RPMI8226 (cell line): ENCODE results near the gene L3MBTL4.

Experiments used
- DNase-seq: peaks from one replicate; pipeline ENCODE4 v3.0.0-alpha.2; 2015

The L3MBTL4 gene

DNA sequence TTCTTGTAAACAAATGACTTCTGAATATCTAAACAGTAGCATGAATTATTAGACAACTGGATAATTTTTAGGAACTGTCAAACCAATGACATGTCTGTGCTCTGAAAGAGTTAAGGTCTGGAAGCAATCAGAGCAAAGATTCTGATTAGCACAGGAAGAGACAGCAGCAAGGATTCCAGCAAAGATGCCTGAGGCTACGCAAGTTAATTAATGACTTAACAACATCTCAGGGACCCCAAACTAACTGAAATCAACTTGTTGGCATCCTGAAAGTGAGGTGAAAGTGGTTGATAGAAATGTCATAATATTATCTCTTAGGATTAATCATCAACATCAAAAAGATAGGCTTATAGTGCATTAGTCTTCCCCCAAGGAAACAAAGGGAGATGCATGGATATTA lies 396.0 kb downstream of the L3MBTL4 start:
- DNase-seq: no peak

DNA sequence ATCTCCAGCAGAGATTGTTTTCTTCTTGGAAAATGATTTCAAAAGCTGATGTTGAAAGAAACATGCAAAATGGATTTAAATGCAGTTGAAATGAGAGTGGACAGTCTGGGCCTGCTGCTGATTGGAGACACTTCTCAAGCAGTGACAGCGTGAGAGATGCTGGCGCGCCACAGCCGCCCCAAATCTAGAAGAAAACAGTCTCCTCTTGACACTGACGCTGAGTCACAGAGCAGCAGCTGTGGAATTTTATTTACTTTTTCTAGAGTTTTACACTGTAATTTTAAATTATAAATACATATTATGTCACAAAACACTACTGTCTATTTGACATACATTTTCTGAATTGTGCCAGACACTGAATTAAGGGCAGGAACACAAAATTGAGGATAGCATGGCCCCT lies 397.5 kb downstream of the L3MBTL4 start:
- DNase-seq: no peak

DNA sequence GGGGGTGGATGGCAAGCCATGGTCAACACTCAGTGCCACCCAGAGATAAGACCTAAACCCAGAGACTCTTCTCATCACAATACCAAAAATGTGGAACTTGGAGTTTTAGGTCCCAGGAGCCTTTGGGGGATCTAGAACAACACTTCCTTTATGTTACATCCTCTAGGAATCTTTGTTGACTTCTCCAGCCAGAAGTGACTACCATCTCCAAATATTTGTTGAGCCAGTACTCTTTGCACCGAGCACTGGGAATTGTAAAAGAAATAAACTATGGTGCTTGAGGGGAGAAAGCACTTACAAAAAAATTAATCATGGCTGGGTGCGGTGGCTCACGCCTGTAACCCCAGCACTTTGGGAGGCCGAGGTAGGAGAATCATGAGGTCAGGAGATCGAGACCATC lies 399.3 kb downstream of the L3MBTL4 start:
- DNase-seq: no peak

- no peak for DNase-seq
These were observed 401.4 kb downstream of the L3MBTL4 start for GRCh38 chr18:6013171-6013810.

GRCh38 chr18:6010921-6011320 lies 403.8 kb downstream of the L3MBTL4 start:
- DNase-seq: no peak

- DNase-seq: no peak
These were observed 404.4 kb downstream of the L3MBTL4 start for GRCh38 chr18:6010284-6010683.

- DNase-seq: no peak
These were observed 405.0 kb downstream of the L3MBTL4 start for GRCh38 chr18:6009756-6010155.

GRCh38 chr18:6004683-6005082 lies 410.0 kb downstream of the L3MBTL4 start:
- no peak for DNase-seq

DNA sequence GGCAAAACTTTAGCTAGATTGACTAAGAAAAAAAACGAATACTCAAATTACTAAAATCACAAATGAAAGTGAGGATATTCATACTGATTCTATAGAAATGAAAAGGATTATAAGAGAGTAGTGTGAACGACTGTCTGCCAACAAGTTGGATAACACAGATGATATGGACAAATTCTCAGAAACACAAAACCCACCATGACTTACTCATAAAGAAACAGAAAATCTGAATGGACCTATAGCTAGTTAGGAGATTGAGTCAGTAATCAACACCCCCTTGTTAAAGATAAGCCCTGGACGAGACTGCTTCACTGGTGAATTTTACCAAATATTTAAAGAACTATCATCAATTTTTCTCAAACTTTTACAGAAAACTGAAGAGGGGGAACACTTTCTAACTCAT lies 410.6 kb downstream of the L3MBTL4 start:
- no peak for DNase-seq

DNA sequence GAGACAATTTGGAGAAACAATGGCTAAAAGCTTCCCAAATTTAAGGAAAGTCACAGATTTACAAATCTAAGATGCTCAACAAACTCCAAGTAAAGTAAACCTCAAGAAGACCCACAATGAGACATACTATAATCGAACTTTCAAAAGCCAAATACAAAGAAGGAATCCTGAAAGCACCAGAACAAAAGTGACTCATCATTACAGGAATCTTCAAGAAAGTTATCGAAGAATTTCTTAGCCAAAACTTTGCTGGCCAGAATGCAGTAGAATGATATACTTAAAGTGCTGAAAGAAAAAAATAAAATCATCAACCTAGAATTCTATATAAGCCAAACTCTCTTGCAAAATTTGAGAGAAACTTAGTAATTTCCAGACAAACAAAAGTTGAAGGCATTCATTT lies 412.8 kb downstream of the L3MBTL4 start:
- no peak for DNase-seq

DNA sequence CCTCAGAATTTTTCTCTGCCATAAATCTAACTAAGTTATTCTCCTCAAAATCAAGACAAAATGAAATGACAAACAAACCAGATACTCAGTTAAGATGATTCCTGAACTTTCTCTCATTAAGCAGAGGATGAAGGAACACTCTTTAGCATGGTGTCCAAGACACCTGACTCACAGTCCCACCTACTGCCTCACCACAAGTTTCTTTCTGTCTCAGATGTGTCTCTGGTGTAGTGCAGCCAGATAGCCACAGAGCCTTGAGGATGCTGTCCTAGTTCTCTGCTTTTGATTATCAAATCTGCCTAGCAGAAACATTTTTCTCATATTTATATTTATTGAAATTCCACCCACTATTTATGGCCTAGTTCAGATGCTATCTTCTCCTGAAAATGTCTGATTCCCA lies 415.8 kb downstream of the L3MBTL4 start:
- no peak for DNase-seq

DNA sequence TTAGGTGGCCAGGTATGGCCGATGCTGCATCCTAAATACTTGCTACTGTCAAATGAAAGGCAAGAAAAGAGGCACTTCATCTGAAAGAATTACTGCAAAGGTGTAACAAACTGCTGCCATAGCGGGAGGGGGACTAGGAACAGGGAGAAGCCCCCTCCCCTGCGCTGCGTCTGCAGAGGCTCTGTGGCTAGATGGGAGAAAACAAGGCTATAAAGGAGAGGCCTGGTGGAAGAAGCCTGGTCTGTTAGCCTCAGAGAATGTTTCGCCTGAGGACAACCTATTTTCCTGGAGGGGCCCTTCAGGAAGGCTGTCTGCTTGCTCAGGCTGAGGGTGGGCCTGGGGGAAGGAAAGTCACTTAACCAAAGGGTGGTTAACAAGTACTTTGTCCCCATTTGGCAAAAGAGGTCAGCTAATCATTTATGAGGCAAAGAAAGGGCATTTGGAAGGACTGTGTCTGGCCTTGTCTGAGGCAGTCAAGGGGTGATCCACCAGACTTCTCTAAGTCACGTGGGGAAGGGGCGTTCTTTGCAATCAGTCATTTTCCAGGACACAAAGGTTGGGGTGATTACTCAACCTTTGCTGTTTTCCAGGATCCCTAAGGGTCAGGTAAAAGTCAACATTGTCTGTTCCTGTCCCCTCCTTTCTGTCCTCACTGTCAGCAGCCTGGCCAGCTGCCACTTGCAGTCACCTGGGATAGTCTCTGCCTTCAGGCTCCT lies 416.4 kb downstream of the L3MBTL4 start:
- no peak for DNase-seq

GRCh38 chr18:5997361-5997760 lies 417.4 kb downstream of the L3MBTL4 start:
- DNase-seq: no peak

GRCh38 chr18:5995626-5996025 lies 419.1 kb downstream of the L3MBTL4 start:
- DNase-seq: no peak

DNA sequence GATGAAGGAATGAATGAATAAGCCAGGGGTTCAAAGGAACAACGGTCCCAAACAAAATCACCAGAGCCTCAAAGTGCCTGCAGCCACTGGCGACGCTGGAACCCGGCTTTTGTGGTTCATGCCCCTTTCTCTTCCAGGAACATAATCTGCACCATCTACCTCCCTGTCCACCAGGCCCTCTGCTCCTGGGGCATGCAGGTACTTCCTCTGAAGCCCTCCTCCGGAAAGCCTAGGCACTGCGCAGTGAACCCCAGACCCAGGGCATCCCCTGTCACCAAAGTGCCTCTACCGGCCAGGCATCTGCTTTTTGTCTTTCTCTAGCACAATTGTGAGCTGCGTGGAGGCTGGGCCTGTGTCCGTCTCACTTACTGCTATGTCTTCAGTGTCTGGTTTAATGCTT lies 420.8 kb downstream of the L3MBTL4 start:
- no peak for DNase-seq

- DNase-seq: no peak
These were observed 422.3 kb downstream of the L3MBTL4 start for GRCh38 chr18:5992381-5992780.

DNA sequence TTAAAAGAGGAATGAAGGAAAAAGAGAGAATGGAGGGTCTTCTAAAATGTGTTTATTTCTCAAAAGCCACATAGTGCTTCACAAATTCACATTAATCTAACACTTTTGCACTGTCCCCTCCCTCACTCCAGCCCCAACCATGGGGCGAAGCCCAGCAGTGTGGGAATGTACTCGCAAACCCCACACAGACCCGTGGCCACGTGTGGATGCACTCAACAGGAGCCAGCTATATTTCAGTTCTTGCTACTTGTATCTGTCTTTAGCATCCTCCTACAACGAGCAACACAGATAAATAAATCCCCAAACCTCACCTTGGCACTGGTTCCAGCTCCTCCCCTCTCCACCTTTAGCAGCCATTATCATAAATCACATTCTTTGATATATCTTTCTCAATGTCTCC lies 427.5 kb downstream of the L3MBTL4 start:
- DNase-seq: no peak

DNA sequence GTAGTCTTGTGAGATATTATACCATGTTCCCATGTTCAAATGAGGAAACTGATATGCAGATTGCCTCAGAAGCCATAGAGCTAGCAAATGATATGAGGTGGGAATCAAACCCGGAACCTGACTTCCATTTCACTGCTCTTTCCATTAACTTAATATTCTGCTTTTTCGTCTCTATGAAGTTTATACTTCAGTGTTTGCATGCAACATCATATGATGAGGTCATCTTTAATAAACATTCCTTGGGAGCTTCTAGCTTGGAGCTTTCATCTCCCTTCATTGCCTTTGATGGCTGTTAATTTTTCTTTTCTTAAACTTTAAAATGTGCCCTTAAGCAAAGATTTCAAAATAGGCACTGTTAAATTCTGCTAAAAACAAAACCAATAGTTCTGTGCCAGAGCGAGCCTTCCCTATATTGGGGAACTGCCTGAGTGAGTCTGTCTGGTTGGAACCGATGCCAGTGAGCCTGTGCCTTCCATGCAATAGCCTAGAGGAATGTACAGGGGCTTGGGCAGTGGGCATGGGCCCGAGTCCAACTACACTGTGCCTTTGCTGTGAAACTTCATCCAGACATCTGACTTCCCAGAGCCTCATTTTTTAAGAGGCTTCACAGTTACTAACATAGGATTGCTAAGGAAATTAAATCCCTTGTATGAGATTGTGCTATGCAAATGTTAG lies 428.3 kb downstream of the L3MBTL4 start:
- no peak for DNase-seq

GRCh38 chr18:5984245-5984644 lies 430.5 kb downstream of the L3MBTL4 start:
- DNase-seq: no peak

DNA sequence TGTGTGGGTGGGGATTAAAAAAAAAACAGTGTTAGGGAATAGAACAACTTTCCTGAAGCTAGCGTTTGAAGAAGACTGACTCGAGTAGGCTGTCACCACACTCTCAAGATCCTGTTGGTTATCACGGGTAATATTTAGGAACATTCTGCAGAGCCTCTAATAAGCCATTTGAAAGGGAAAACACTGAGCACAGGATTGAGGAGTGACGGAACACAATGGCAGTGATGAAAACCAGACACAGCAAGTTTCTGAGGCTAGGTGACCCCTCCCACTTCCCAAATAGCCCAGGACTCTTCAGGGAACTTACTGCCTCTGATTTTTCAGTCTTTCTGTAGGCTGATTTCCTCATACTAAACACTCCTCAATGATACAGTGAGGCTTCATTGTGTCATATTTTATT lies 431.2 kb downstream of the L3MBTL4 start:
- no peak for DNase-seq

DNA sequence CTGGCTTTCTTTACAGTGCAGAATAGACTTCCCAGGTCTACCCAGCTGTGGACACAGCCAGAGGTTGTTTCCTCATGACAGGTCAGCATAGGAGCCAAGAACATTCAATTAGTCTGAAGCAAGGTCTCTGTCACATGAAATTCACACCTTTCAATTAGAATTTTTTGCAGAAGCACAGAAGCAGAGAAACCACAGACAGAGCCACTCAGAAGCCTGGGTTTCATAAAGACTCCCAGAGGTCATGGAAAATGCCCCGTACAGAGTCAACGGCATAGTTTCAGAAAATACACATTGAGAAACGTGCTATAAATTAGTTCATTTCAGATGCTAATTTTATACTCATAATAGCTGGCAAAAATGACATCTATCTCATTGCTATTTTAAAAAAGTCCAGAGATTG lies 432.4 kb downstream of the L3MBTL4 start:
- DNase-seq: peak; percentile 20

DNA sequence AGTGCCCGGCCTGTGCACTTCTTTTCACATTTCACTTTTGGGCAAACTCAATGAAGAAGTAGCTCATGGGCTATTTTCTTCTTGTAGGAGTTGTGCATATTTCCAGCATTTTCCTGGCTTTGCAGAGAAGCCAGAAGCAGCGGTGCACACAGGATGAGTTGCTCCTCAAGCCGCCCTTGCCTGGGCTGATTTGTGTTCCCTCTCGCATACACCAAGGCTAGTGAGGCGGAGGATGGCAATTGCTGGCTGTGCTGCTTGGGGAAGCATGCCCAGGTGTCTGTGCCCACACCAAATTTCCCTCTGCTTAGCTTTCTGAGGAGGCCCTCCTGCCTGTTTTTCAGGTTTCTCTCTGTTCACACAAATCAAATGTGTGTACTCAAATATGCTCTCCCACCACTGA lies 434.0 kb downstream of the L3MBTL4 start:
- DNase-seq: no peak

DNA sequence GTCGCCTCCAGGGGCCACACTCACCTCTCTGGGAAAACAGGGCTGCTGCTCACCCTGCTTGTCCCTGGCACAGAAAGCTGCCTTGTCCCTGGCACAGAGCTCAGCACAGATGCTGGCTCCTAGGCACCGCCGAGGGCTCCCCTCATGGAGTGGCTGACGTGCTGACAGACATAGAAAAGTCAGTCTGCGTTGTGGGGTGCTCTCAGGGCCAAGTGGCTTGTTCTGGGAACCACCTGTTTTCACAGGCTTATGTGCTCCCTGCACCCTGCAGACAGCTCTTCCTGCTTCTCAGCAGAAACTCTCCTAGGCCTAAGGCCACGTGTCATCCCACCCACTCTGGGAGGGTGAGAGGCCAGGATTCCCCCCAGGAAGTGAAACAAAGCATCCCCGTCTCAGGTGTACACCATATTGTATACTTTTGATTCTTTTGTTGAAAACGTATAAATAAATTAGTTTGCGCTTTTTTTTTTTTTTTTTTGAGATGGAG lies 434.7 kb downstream of the L3MBTL4 start:
- DNase-seq: peak; percentile 37
